HCT116 (cell line): ENCODE measurements around the gene DGCR8. TPM values are rescaled to one million over a fixed set of nuclear protein-coding genes. Genes with fewer than 3 reads are reported as not detected.

Experiments
- ATAC-seq: fragments of 200-7000 bp; cut with Tn5 transposase; 2 replicates; pipeline ENCODE4 v1.9.1; 2020; ENCODE audit warnings: mild to moderate bottlenecking, moderate library complexity
- BruUV-seq: library from RNA; stranded (reverse); fragments of 400-500 nt; replicated peaks from 2 replicates; lab custom pipeline; 2021; lab: Mats Ljungman, UMichigan
- CTCF ChIA-PET: fragments of 300-600 bp; sonication (Branson Sonifier 250); formaldehyde crosslinking; loops from one replicate; lab custom pipeline; 2021; ENCODE audit warnings: antibody characterized with exemption; lab: Charles Lee
- POLR2A ChIA-PET: fragments of 300-600, 350-600 bp; sonication (Branson Sonifier 250); formaldehyde crosslinking; loops from one replicate; lab custom pipeline; 2021; ENCODE audit warnings: antibody characterized with exemption; lab: Charles Lee
- RAD21 ChIA-PET, 2 experiments: fragments of 300-600 bp; sonication (Branson Sonifier 250); formaldehyde crosslinking; loops; one replicate each; lab custom pipeline; 2023; ENCODE audit warnings: low total read pairs in 2 of 2; ENCODE audit not compliant: uncharacterized antibody in 2 of 2, unreplicated experiment in 2 of 2, low non-redundant PET in 1 of 2; lab: Charles Lee
- DNase-seq: peaks from one replicate; pipeline ENCODE4 v3.0.0-alpha.2; 2010; ENCODE audit warnings: low read depth, low spot score
- H2AFZ ChIP-seq: fragments of 200-600 bp; shearing (Covaris generic), sonication (generic); 2 replicates; pipeline ENCODE4 v1.6.1; 2017; ENCODE audit warnings: low read depth, mixed run types, mixed read lengths, antibody characterized with exemption, low read length; ENCODE audit not compliant: poor library complexity, severe bottlenecking
- H3K27ac ChIP-seq: 2 replicates; pipeline ENCODE4 v1.5.1; 2012; ENCODE audit warnings: low read depth, low read length
- H3K27me3 ChIP-seq: fragments of 200-600 bp; sonication (generic); 2 replicates; pipeline ENCODE4 v1.6.1; 2016; ENCODE audit warnings: mixed run types, low read length, mixed read lengths; ENCODE audit not compliant: insufficient read depth
- H3K36me3 ChIP-seq, 2 experiments: fragments of 200-500 bp in 1 of 2; fragments of 200-600 bp in 1 of 2; sonication (Bioruptor generic) in 1 of 2; sonication (generic) in 1 of 2; 2 replicates each; pipeline versions ENCODE4 v1.5.1 to v1.6.1; 2014 to 2016; ENCODE audit warnings: low read length in 2 of 2, inconsistent platforms in 1 of 2, mixed read lengths in 1 of 2, mixed run types in 1 of 2; ENCODE audit not compliant: insufficient read depth in 2 of 2, control insufficient read depth in 1 of 2
- H3K4me1 ChIP-seq, 2 experiments: fragments of 200-600 bp in 1 of 2; sonication (generic) in 1 of 2; 2 replicates each; pipeline versions ENCODE4 v1.5.1 to v1.6.1; 2012 to 2017; ENCODE audit warnings: low read length in 2 of 2, inconsistent platforms in 1 of 2, mild to moderate bottlenecking in 1 of 2, mixed read lengths in 1 of 2, mixed run types in 1 of 2, moderate library complexity in 1 of 2; ENCODE audit not compliant: insufficient read depth in 2 of 2, control insufficient read depth in 1 of 2
- H3K4me2 ChIP-seq: fragments of 200-600 bp; sonication (generic); 2 replicates; pipeline ENCODE4 v1.6.1; 2017; ENCODE audit warnings: mixed run types, low read length, mixed read lengths
- H3K4me3 ChIP-seq, 2 experiments: fragments of 200-600 bp in 1 of 2; sonication (generic) in 1 of 2; replicated peaks in 1 of 2; 2 replicates each; pipeline ENCODE4 v1.5.1; 2011 to 2016; ENCODE audit warnings: low read length in 2 of 2, control low read depth in 1 of 2, low read depth in 1 of 2, mild to moderate bottlenecking in 1 of 2, mixed read lengths in 1 of 2, mixed run types in 1 of 2
- H3K79me2 ChIP-seq: fragments of 200-600 bp; sonication (generic); 2 replicates; pipeline ENCODE4 v1.6.1; 2017; ENCODE audit warnings: mild to moderate bottlenecking, mixed run types, low read length, moderate library complexity, mixed read lengths; ENCODE audit not compliant: insufficient read depth
- H3K9ac ChIP-seq: fragments of 200-600 bp; sonication (generic); 2 replicates; pipeline ENCODE4 v1.6.1; 2016; ENCODE audit warnings: low read length, mixed read lengths
- H3K9me2 ChIP-seq: fragments of 200-600 bp; sonication (generic), shearing (Covaris generic); 2 replicates; pipeline ENCODE4 v1.6.1; 2017; ENCODE audit warnings: mixed run types, mild to moderate bottlenecking, moderate library complexity; ENCODE audit not compliant: insufficient read depth
- H3K9me3 ChIP-seq, 2 experiments: fragments of 200-500 bp in 1 of 2; fragments of 200-600 bp in 1 of 2; sonication (Bioruptor generic) in 1 of 2; sonication (generic) in 1 of 2; 2 replicates each; pipeline ENCODE4 v1.6.1; 2014 to 2017; ENCODE audit warnings: low read length in 2 of 2, mixed read lengths in 2 of 2, inconsistent platforms in 1 of 2, low read depth in 1 of 2, mild to moderate bottlenecking in 1 of 2, mixed run types in 1 of 2, moderate library complexity in 1 of 2; ENCODE audit not compliant: control insufficient read depth in 1 of 2, insufficient read depth in 1 of 2
- H4K20me1 ChIP-seq: fragments of 200-600 bp; sonication (generic), shearing (Covaris generic); 2 replicates; pipeline ENCODE4 v1.6.1; 2017; ENCODE audit warnings: mixed run types, mild to moderate bottlenecking, moderate library complexity; ENCODE audit not compliant: insufficient read depth
- EZH2 ChIP-seq: fragments of 200-600 bp; sonication (generic); IDR thresholded peaks from 2 replicates; pipeline ENCODE4 v1.6.1; 2017; ENCODE audit warnings: antibody characterized with exemption, mixed run types
- EZH2phosphoT487 ChIP-seq: fragments of 200-600 bp; IDR thresholded peaks from 2 replicates; pipeline ENCODE4 v1.6.1; 2018; ENCODE audit warnings: antibody characterized with exemption, borderline replicate concordance
- JUND ChIP-seq: IDR thresholded peaks from 2 replicates; pipeline ENCODE4 v1.6.1; 2012
- RAD21 ChIP-seq: IDR thresholded peaks from 2 replicates; pipeline ENCODE4 v1.6.1; 2012; ENCODE audit warnings: low read depth, mild to moderate bottlenecking
- SIN3A ChIP-seq: IDR thresholded peaks from 2 replicates; pipeline ENCODE4 v1.6.1; 2012; ENCODE audit warnings: low read depth
- SP1 ChIP-seq: IDR thresholded peaks from 2 replicates; pipeline ENCODE4 v1.6.1; 2012; ENCODE audit warnings: low read depth
- TCF7L2 ChIP-seq: IDR thresholded peaks from 2 replicates; pipeline ENCODE4 v1.7.0; 2011; ENCODE audit warnings: borderline replicate concordance, inconsistent platforms; ENCODE audit not compliant: insufficient read depth, insufficient read length; ENCODE audit errors: extremely low read depth
- YY1 ChIP-seq: IDR thresholded peaks from 2 replicates; pipeline ENCODE4 v1.6.1; 2011; ENCODE audit warnings: low read length, low read depth, moderate library complexity, mild to moderate bottlenecking; ENCODE audit not compliant: insufficient replicate concordance; ENCODE audit errors: extremely low read depth
- ZFX ChIP-seq: fragments of 450-650 bp; IDR thresholded peaks from 2 replicates; pipeline ENCODE4 v1.6.1; 2017
- ZNF274 ChIP-seq: fragments of 200-500 bp; sonication (Bioruptor generic); IDR thresholded peaks from 2 replicates; pipeline ENCODE4 v1.6.1; 2014; ENCODE audit warnings: mild to moderate bottlenecking, low read depth, low read length, inconsistent platforms
- intact Hi-C: fragments of 100-400 bp; cut with micrococcal nuclease; formaldehyde crosslinking; loops from 2 replicates; pipeline ENCODE4 v1.10.0; 2022
- total RNA-seq: library from RNA; stranded (reverse); gene quantifications from one replicate; pipeline ENCODE4 v1.2.1, GENCODE V29; 2021; ENCODE audit not compliant: unreplicated experiment
- TF ChIP-seq, protein P1 (sequence below), 3 experiments: fragments of 200-600 bp in 1 of 3; sonication (generic) in 1 of 3; IDR thresholded peaks in 2 of 3; conservative IDR thresholded peaks in 1 of 3; 2 replicates each; pipeline ENCODE4 v1.5.1; 2012 to 2017; ENCODE audit warnings: low read depth in 2 of 3, low read length in 2 of 3, antibody characterized with exemption in 1 of 3, borderline replicate concordance in 1 of 3, control low read depth in 1 of 3, mild to moderate bottlenecking in 1 of 3, mixed read lengths in 1 of 3, mixed run types in 1 of 3, moderate library complexity in 1 of 3; ENCODE audit not compliant: insufficient read depth in 1 of 3
- TF ChIP-seq, protein P2 (sequence below): IDR thresholded peaks from 2 replicates; pipeline ENCODE4 v1.6.1; 2012
- TF ChIP-seq, protein P3 (sequence below): IDR thresholded peaks from 2 replicates; pipeline ENCODE4 v1.6.1; 2012
- TF ChIP-seq, protein P4 (sequence below): IDR thresholded peaks from 2 replicates; pipeline ENCODE4 v1.6.1; 2012; ENCODE audit warnings: low read depth

The DGCR8 gene
- total RNA-seq, 1 experiment from 2014 or later = 43.8 TPM

DNA sequence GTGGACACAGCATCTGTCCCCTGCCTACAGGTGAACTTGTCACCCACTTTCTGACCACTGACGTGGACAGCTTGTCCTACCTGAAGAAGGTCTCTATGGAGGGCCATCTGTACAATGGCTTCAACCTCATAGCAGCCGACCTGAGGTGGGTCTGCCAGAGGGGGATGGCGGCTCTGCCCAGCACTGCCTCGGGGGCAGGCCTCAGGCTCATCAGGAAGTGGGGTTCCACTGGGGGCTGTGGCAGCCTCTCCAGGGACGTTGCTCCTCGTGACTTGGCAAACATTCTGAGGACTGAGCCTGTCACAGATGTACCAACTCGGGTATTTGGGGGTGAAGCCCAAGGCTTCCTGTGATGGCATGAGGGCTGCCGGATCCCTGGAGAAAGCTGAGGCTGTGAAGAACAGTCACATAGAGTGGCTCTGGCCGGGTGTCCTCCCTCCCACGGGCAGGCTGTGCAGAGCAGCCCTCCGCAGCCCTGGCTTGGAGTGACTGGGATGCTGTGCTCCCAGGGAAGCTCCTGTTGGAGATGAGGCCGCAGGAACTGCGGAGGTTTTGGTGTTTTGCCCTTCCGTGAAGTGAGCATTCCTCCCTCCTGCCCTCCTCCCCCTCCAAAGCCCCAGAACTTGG is 26.5 kb upstream of the DGCR8 start (continued):
- TF ChIP-seq, protein P1, sequence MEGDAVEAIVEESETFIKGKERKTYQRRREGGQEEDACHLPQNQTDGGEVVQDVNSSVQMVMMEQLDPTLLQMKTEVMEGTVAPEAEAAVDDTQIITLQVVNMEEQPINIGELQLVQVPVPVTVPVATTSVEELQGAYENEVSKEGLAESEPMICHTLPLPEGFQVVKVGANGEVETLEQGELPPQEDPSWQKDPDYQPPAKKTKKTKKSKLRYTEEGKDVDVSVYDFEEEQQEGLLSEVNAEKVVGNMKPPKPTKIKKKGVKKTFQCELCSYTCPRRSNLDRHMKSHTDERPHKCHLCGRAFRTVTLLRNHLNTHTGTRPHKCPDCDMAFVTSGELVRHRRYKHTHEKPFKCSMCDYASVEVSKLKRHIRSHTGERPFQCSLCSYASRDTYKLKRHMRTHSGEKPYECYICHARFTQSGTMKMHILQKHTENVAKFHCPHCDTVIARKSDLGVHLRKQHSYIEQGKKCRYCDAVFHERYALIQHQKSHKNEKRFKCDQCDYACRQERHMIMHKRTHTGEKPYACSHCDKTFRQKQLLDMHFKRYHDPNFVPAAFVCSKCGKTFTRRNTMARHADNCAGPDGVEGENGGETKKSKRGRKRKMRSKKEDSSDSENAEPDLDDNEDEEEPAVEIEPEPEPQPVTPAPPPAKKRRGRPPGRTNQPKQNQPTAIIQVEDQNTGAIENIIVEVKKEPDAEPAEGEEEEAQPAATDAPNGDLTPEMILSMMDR (IDR thresholded peaks at IDR 0.05 in 2 of 3, conservative IDR thresholded peaks at IDR 0.05 in 1 of 3; ENCODE audit: borderline replicate concordance in 1 of 3, insufficient read depth in 1 of 3, low read depth in 2 of 3, low read length in 2 of 3) = no peak
- TF ChIP-seq RAD21 = no peak
- no peak for TF ChIP-seq EZH2phosphoT487

DNA sequence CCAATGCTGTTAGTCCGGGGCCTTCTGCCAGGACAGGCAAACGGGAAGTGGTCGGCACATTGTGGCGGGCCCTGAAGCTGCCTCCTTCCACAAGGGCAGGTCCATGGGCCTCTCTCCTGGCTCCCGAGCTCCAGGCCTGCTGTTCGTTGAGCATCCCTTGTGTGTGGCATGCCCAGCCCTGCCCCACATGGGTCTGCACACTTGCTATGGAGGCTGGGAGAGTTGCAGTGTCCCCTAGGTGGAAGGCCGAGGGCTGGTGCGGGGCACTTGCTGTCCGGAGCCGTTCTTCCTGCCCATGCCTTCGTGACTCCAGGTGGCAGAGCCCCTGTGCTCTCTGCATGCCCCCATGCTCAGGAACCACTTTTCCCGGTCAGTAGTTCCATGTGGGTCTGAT is 26.0 kb upstream of the DGCR8 start:
- Histone ChIP-seq H3K9me3 (no peaks in the 10 kb centered on the region), H2AFZ (no peak overlapping the region), H3K9me2 (no peaks in the 10 kb centered on the region), H3K27me3 (no peaks in the 10 kb centered on the region), H3K4me1 (no peaks in the 10 kb centered on the region), H3K4me3 (no peak overlapping the region), H4K20me1 (no peaks in the 10 kb centered on the region), H3K4me2 (no peak overlapping the region), H3K79me2 (no peaks in the 10 kb centered on the region), H3K9ac (no peak overlapping the region), H3K27ac (no peak overlapping the region), H3K36me3 (peaks cover under 1 to 3% of the 10 kb centered on the region in 2 experiments; a peak in 2 of 4 replicates)
- no peak for TF ChIP-seq SP1
- no peak for TF ChIP-seq JUND
- no peak for TF ChIP-seq SIN3A
- no peak for TF ChIP-seq ZNF274
- no peak for TF ChIP-seq ZFX
- TF ChIP-seq EZH2 = no peak
- TF ChIP-seq RAD21 = no peak
- TF ChIP-seq, protein P2, sequence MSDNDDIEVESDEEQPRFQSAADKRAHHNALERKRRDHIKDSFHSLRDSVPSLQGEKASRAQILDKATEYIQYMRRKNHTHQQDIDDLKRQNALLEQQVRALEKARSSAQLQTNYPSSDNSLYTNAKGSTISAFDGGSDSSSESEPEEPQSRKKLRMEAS = no peak
- TF ChIP-seq YY1 = no peak
- TF ChIP-seq, protein P3, sequence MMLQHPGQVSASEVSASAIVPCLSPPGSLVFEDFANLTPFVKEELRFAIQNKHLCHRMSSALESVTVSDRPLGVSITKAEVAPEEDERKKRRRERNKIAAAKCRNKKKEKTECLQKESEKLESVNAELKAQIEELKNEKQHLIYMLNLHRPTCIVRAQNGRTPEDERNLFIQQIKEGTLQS = no peak
- TF ChIP-seq TCF7L2 = no peak
- TF ChIP-seq, protein P4, sequence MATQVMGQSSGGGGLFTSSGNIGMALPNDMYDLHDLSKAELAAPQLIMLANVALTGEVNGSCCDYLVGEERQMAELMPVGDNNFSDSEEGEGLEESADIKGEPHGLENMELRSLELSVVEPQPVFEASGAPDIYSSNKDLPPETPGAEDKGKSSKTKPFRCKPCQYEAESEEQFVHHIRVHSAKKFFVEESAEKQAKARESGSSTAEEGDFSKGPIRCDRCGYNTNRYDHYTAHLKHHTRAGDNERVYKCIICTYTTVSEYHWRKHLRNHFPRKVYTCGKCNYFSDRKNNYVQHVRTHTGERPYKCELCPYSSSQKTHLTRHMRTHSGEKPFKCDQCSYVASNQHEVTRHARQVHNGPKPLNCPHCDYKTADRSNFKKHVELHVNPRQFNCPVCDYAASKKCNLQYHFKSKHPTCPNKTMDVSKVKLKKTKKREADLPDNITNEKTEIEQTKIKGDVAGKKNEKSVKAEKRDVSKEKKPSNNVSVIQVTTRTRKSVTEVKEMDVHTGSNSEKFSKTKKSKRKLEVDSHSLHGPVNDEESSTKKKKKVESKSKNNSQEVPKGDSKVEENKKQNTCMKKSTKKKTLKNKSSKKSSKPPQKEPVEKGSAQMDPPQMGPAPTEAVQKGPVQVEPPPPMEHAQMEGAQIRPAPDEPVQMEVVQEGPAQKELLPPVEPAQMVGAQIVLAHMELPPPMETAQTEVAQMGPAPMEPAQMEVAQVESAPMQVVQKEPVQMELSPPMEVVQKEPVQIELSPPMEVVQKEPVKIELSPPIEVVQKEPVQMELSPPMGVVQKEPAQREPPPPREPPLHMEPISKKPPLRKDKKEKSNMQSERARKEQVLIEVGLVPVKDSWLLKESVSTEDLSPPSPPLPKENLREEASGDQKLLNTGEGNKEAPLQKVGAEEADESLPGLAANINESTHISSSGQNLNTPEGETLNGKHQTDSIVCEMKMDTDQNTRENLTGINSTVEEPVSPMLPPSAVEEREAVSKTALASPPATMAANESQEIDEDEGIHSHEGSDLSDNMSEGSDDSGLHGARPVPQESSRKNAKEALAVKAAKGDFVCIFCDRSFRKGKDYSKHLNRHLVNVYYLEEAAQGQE = no peak
- BruUV-seq = no TSS peak
- ChIA-PET RAD21 (no interaction called here), POLR2A (no interaction called here), CTCF (no interaction called here)
- no peak for ATAC-seq
- no peak for DNase-seq
- intact Hi-C loops = no loop called here
